ENCODE data around the gene KDM2B.

The KDM2B gene

DNA sequence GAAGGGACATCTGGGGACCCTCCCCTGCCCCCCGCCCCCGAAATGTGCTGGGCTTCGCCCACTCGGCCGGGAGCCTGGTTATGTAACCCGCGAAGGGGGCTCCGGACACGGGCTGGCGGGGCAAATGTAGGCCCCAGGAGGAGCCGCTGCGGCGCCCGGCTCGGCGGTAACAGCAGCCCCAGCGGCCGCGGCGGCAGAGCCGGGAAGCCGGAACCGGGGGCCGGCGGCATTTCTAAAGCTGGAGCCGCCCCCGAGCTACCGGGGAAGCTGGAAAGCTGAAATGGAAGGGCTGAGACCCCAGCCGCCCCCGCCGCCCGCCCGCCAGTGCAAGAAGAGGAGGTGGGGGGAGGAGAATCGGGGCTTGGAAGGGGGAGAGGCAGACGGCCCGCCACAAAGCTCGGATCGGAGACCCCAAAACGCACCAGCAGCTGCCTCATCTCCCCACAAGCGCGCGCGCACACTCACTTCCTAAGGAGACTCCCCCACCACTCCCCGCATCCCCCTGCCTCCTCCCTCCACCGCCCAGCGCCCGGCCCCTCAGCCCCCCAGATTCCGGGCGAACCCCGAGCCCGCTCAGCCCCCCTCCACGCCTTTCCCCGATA lies 1.5 kb downstream of the KDM2B start:
- Mint-ChIP-seq H3K4me1 (ENCODE audit: low read depth) (peaks cover 64% of the 10 kb centered on the region), H3K36me3 (ENCODE audit: low read depth) (peaks cover 20% of the 10 kb centered on the region), H3K27me3 (no peaks in the 10 kb centered on the region), H3K9me3 (no peaks in the 10 kb centered on the region), H3K27ac (peak overlapping the region; percentile 98), H3K4me3 (peak overlapping the region; percentile 86)
- intact Hi-C loops (cut with micrococcal nuclease), result no loop called here

DNA sequence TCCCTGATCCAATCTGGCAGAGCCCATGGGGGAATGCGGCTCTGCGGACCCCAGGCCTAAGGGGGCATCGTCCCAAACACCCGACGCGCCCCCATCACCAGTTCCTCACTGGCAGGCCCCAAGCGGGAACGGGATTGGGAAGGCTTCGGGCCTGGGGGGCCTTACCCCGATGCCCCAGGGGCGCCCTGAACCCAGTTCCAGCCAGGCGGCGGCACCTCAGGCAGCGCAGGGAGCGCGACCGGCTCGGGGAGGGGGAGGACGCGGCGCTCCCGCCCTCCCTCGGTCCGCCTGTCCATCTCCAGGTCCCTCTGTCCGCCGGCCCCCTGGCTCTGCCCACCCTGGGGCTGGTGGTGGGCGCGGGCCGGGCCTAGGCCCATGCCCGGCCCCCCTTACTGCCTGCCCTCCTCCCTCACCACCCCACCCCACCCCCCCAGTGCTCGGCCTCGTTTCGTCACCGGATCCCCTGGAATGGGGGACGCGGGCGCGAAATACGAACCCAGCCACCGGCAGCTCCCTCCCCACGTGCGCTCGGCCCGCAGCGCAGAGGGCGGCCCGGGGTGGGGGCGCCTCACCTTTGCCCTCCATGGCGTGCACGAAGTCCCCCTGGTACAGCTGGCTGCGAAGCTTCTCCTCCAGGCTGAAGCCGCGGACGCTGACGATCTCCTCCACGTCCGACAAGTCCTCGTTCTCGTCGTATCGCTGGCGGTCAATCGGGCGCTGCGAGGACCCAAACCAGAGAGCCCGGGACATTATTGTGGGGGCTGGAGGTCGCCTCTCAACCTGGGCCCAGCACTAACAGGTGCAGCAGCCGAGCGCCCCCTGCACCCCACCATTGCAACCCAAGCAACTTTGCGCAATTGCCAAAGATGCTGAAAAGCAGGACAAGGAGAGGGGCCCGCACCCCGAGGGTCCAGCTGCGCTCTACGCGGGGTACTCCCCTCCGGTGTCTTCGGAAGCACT lies 2.3 kb downstream of the KDM2B start:
- Mint-ChIP-seq H3K27ac (peak overlapping the region; percentile 98), H3K27me3 (no peaks in the 10 kb centered on the region), H3K36me3 (ENCODE audit: low read depth) (peaks cover 28% of the 10 kb centered on the region), H3K9me3 (no peaks in the 10 kb centered on the region), H3K4me3 (peak overlapping the region; percentile 86), H3K4me1 (ENCODE audit: low read depth) (peaks cover 71% of the 10 kb centered on the region)
- intact Hi-C loops (cut with micrococcal nuclease), result no loop called here

- H3K9me3 Mint-ChIP-seq, result no peaks in the 10 kb centered on the region
- peak overlapping the region; percentile 86 for H3K4me3 Mint-ChIP-seq
- intact Hi-C loops (cut with micrococcal nuclease), result loop anchor here (1.0 kb wide), 1 partner anchor 14 kb away; no protein-coding TSS in a partner anchor
- H3K27me3 Mint-ChIP-seq, result no peaks in the 10 kb centered on the region
- peak overlapping the region; percentile 98 for H3K27ac Mint-ChIP-seq
- H3K4me1 Mint-ChIP-seq (ENCODE audit: low read depth), result peaks cover 64% of the 10 kb centered on the region
- H3K36me3 Mint-ChIP-seq (ENCODE audit: low read depth), result peaks cover 37% of the 10 kb centered on the region
Measured at GRCh38 chr12:121577443-121578180, 3.2 kb downstream of the KDM2B start.

DNA sequence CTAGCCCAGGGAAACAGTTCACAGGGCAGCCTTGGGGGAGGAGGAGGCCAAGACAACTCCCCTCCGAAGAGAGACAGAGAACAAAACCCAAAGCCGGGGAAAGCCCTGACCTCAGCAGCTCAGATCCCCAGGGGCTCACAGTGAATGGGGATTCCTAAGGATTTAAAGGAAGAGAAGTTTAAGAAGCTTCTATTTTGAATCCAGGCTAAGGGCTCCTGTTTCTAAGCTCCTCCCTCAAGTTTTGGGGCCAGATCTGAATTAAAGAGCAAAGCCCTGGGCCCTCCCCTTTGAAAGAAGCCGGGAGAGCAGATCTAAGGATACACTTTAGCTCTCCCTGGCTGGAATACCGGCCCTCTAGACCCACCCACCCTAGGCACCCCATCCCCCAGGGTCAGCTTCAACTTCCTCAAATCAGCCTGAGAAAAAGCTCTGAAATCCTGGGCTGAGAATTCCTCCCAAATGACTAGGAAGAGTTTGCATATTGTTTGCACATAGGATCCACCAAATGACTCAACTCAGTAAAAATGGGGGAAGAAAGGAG lies 3.9 kb downstream of the KDM2B start:
- intact Hi-C loops (cut with micrococcal nuclease), result loop anchor here (1.0 kb wide), 1 partner anchor 14 kb away; no protein-coding TSS in a partner anchor
- peak overlapping the region; percentile 86 for H3K4me3 Mint-ChIP-seq
- peaks cover 44% of the 10 kb centered on the region for H3K36me3 Mint-ChIP-seq (ENCODE audit: low read depth)
- H3K9me3 Mint-ChIP-seq, result no peaks in the 10 kb centered on the region
- H3K27me3 Mint-ChIP-seq, result no peaks in the 10 kb centered on the region
- H3K27ac Mint-ChIP-seq, result peak overlapping the region; percentile 98
- H3K4me1 Mint-ChIP-seq (ENCODE audit: low read depth), result peaks cover 66% of the 10 kb centered on the region

- Mint-ChIP-seq H3K4me3 (peak overlapping the region; percentile 86), H3K4me1 (ENCODE audit: low read depth) (peaks cover 61% of the 10 kb centered on the region), H3K27ac (peak overlapping the region; percentile 98)
Measured at GRCh38 chr12:121575952-121576625, 4.7 kb downstream of the KDM2B start.

GRCh38 chr12:121575051-121575450 lies 5.8 kb downstream of the KDM2B start:
- intact Hi-C loops (cut with micrococcal nuclease), result no loop called here
- peaks cover 65% of the 10 kb centered on the region for H3K4me1 Mint-ChIP-seq (ENCODE audit: low read depth)
- H3K4me3 Mint-ChIP-seq, result no peak overlapping the region
- H3K36me3 Mint-ChIP-seq (ENCODE audit: low read depth), result peaks cover 62% of the 10 kb centered on the region
- H3K9me3 Mint-ChIP-seq, result no peaks in the 10 kb centered on the region
- H3K27ac Mint-ChIP-seq, result peak overlapping the region; percentile 98
- no peaks in the 10 kb centered on the region for H3K27me3 Mint-ChIP-seq

More at GRCh38 chr12:121575952-121576625, 4.7 kb downstream of the KDM2B start:
- no peaks in the 10 kb centered on the region for H3K27me3 Mint-ChIP-seq
- no peaks in the 10 kb centered on the region for H3K9me3 Mint-ChIP-seq
- peaks cover 52% of the 10 kb centered on the region for H3K36me3 Mint-ChIP-seq (ENCODE audit: low read depth)
- intact Hi-C loops (cut with micrococcal nuclease), result no loop called here

DNA sequence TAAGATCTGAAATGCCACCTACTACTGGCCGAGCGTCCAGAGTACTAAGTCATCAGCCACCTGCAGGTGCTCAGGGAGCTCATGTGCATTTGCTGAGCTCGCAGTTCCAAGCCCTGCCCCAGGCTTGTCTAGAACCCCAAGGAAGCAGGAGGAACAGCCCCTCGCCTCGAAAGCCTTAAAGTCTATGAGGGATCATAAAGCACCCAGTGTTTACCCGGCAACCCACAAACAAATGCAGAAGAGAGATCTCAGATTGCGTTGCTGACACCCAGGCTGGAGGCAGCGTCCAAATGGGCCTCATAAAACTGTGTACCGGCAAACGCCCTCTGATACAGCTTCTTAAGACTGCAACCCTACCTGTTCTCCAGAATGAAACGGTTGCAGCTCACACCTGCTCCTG lies 6.8 kb downstream of the KDM2B start:
- intact Hi-C loops (cut with micrococcal nuclease), result no loop called here
- Mint-ChIP-seq H3K4me3 (no peak overlapping the region), H3K27ac (peak overlapping the region; percentile 6), H3K9me3 (no peaks in the 10 kb centered on the region), H3K36me3 (ENCODE audit: low read depth) (peaks cover 73% of the 10 kb centered on the region), H3K27me3 (no peaks in the 10 kb centered on the region), H3K4me1 (ENCODE audit: low read depth) (peaks cover 76% of the 10 kb centered on the region)

- Mint-ChIP-seq H3K4me3 (no peak overlapping the region), H3K27me3 (no peaks in the 10 kb centered on the region), H3K27ac (peak overlapping the region; percentile 61), H3K4me1 (ENCODE audit: low read depth) (peaks cover 72% of the 10 kb centered on the region), H3K36me3 (ENCODE audit: low read depth) (peaks cover 94% of the 10 kb centered on the region), H3K9me3 (no peaks in the 10 kb centered on the region)
- intact Hi-C loops (cut with micrococcal nuclease), result no loop called here
Measured at GRCh38 chr12:121571920-121572319, 8.9 kb downstream of the KDM2B start.

GRCh38 chr12:121570467-121571283 lies 10.1 kb downstream of the KDM2B start:
- Mint-ChIP-seq H3K9me3 (no peaks in the 10 kb centered on the region), H3K27ac (peak overlapping the region; percentile 61), H3K36me3 (ENCODE audit: low read depth) (peaks cover 99% of the 10 kb centered on the region), H3K27me3 (no peaks in the 10 kb centered on the region), H3K4me3 (no peak overlapping the region), H3K4me1 (ENCODE audit: low read depth) (peaks cover 60% of the 10 kb centered on the region)
- intact Hi-C loops (cut with micrococcal nuclease), result no loop called here

GRCh38 chr12:121568971-121569751 lies 11.7 kb downstream of the KDM2B start:
- intact Hi-C loops (cut with micrococcal nuclease), result no loop called here
- peaks cover 98% of the 10 kb centered on the region for H3K36me3 Mint-ChIP-seq (ENCODE audit: low read depth)
- H3K4me3 Mint-ChIP-seq, result no peak overlapping the region
- peaks cover 46% of the 10 kb centered on the region for H3K4me1 Mint-ChIP-seq (ENCODE audit: low read depth)
- peak overlapping the region; percentile 63 for H3K27ac Mint-ChIP-seq
- H3K9me3 Mint-ChIP-seq, result no peaks in the 10 kb centered on the region
- H3K27me3 Mint-ChIP-seq, result no peaks in the 10 kb centered on the region

GRCh38 chr12:121568518-121568917 lies 12.3 kb downstream of the KDM2B start:
- Mint-ChIP-seq H3K36me3 (ENCODE audit: low read depth) (peaks cover 98% of the 10 kb centered on the region), H3K9me3 (no peaks in the 10 kb centered on the region), H3K27ac (peak overlapping the region; percentile 63), H3K27me3 (no peaks in the 10 kb centered on the region), H3K4me1 (ENCODE audit: low read depth) (peaks cover 40% of the 10 kb centered on the region), H3K4me3 (no peak overlapping the region)
- intact Hi-C loops (cut with micrococcal nuclease), result no loop called here

GRCh38 chr12:121565076-121565475 lies 15.7 kb downstream of the KDM2B start:
- Mint-ChIP-seq H3K36me3 (ENCODE audit: low read depth) (peaks cover 95% of the 10 kb centered on the region), H3K4me3 (no peak overlapping the region), H3K27me3 (no peaks in the 10 kb centered on the region), H3K4me1 (ENCODE audit: low read depth) (peaks cover 37% of the 10 kb centered on the region), H3K9me3 (no peaks in the 10 kb centered on the region), H3K27ac (peak overlapping the region; percentile 55)
- intact Hi-C loops (cut with micrococcal nuclease), result no loop called here
